HG03097 (cell line): Measurements from ENCODE around the gene FPR1.
"Not testable (repeated sequence)": the region's sequence is repeated elsewhere in the genome, so short reads cannot be mapped to it uniquely, and the experiment has no call there.

Experiments used
- ATAC-seq: cut with Tn5 transposase; IDR thresholded peaks from one replicate; pipeline ENCODE4 v1.9.1; 2021; ENCODE audit not compliant: unreplicated experiment, low FRiP score

The FPR1 gene

GRCh38 chr19:51779703-51780102, 28.0 kb upstream of the FPR1 start:
- no peak for ATAC-seq

- ATAC-seq = no peak
Observed at GRCh38 chr19:51779181-51779580, 27.5 kb upstream of the FPR1 start.

DNA sequence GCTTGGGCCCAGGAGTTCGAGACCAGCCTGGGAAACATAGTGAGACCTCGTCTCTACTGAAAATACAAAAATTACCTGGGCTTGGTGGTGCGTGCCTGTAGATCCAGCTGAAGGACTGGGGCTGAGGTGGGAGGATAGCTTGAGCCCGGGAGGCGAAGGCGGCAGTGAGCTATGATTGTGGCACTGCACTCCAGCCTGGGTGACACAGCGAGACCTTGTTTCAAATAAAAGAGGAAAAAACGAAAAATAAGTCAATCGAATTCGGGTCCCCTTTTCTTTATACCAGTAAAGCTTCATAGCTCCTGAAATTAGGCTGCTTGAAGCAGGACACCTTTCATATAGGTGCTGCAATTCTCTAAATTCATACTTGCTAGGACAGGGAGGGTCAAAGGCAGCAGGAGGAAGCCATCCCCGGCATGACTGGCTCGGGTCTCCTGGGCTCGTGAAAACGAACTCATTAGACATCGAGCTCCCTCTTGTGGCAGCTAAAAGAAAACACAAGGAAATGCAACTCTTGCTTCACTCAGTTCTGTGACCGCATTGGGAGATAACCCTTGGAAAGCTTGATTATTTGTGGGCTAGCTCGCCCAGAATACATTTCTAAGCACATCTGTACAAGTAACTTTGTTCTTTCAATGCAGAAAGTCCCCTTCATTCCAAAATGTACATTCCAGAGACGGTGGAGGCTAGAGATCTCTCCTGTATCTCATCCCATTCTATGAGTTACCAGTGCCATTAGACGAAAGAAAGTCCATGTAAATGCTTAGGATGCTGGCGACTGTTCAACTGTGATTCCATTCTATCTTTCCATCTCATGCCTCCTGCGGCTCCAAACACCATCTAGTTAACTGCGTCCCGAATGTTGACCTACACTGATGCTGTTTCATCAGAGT, 26.1 kb upstream of the FPR1 start:
- ATAC-seq = no peak

- ATAC-seq = not testable (repeated sequence)
Observed at GRCh38 chr19:51776561-51776960, 24.9 kb upstream of the FPR1 start.

GRCh38 chr19:51772977-51773376, 21.3 kb upstream of the FPR1 start:
- ATAC-seq = no peak

GRCh38 chr19:51771376-51772130, 19.9 kb upstream of the FPR1 start:
- no peak for ATAC-seq

DNA sequence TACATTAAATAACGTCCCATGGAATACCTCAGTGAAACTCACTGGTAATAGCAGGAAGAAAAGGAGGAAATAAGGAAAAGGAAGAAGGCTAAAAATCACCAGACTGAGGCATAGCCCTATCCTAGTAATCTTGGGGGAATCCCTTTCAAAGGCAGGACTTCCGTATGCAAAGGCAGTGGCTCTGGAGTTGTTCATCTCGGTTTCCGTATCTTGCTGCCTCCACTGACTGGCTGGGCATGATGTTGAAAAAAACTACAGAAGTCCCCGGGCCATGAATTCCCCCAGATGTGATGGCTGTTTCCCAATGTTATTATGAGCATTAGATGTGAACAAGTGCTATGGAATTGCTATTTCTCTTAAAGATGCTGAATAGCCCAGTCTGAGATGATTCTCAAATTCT, 14.8 kb upstream of the FPR1 start:
- ATAC-seq = no peak

DNA sequence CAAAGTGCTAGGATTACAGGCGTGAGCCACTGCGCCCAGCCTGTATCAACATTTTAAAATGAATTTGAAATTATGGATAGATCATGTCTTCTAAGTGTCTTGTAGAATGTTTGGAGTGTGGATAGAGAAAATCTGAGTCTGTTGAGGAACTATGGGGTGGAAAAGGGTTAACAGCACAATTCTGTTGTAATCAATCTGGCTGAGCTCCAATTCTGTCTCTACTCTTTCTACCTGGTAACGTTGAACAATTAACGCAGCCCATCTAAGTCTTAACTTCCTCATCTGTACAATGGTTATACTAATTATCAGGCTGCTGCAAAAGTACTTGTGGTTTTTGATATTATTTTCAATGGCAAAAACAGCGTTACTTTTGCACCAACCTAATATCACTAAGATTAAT, 13.4 kb upstream of the FPR1 start:
- no peak for ATAC-seq

DNA sequence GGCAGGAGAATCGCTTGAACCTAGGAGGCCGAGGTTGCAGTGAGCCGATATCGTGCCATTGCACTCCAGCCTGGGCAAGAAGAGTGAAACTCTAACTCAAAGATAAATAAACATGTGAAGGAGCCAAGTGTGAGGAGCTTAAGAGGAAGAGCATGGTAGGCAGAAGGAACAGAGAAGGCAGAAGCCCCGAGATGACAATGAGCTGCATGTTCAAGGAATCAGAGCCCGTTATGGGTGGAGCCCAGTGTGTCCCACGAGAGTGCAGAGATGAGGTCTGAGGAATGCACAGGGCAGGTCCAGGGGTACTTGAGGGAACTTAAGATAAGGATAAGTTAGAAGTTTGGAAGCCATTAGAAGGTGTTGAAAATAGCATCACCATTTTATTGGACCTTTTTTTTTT, 10.0 kb upstream of the FPR1 start:
- no peak for ATAC-seq

GRCh38 chr19:51760697-51761356, 9.1 kb upstream of the FPR1 start, which contains the start of gene FPR2:
Gene FPR2, plus strand, starts transcription at chr19:51761180. Its CDS starts 7,479 bp downstream, at chr19:51768659.
- ATAC-seq = no peak

GRCh38 chr19:51755571-51755970, 3.9 kb upstream of the FPR1 start:
- no peak for ATAC-seq

GRCh38 chr19:51754770-51755169, 3.1 kb upstream of the FPR1 start:
- ATAC-seq = no peak

GRCh38 chr19:51754109-51754508, 2.4 kb upstream of the FPR1 start:
- ATAC-seq = no peak

GRCh38 chr19:51750400-51751094, 1.1 kb downstream of the FPR1 start:
- ATAC-seq = no peak

DNA sequence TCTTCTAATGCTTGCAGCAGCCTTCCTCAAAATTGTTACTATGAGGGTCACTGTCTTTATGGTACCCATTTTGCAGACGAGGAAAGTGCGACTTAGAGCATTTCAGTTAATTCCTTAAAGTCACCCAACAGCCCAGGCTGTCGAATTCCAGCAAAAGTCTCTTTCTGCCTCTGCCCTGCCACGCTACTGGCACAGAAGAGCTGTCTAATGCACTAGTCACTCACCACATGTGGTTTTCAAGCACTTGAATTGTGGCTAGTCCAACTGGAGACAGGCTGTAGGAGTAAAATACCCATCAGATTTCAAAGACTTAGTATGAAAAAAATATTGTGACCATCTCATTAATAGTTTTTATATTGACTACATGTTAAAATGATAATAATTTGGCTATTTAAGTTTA, 1.7 kb downstream of the FPR1 start:
- ATAC-seq = no peak

GRCh38 chr19:51746731-51747130, 4.9 kb downstream of the FPR1 start:
- no peak for ATAC-seq

DNA sequence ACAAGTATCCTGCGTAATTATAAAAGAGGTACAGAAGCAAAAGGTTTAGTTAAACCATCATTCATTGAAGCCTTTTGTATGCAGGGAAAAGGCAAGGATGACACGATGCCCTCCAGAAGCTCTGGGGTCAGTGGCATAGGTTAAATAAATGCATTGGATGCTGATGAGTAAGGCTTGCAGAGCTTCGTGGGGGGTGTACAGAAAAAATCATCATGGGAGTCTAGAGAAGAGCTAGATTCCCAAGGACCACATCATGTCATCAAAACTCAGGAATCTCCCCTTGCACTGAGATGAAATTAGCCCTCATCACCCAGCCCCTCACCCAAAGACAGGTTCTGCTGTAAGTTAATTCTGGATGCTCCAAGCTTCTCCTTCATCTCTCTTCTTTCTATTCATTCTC, 8.3 kb downstream of the FPR1 start:
- no peak for ATAC-seq

DNA sequence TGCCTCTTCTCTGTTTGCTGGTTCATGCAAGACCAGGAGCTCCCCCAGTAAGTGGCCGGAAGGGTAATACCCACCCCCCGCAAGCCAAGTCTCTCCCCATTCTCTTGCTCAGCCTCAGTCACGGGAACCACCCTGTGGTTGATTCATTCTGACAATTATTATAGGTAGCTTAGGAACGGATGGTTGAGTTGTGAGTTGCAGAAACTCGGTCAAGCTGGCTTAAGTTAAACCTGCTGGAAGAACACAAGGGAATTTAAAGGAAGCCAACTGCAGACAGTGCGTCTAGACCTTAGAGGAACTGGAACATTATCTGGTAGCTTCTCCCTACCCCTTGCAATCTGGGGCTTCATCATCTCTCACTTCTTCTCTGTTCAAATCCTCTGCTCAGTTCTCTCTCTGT, 8.9 kb downstream of the FPR1 start:
- no peak for ATAC-seq

DNA sequence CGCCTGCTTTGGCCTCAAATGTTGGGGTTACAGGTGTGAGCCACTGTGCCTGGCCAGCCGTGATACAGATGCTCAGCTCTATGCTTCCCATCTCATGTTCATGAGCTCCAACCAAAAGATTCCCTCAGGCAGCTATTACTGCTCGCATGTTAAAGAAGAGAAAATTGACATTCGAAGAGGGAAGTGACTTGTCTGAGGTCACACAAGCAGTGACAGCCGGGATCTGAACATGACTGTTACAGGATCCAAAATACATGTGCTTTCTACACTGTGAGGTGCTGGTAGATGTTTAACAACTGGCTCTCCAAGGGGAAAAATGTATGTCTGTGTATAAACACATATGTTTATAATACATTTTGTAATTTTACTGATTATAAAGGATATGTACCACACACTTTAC, 11.3 kb downstream of the FPR1 start:
- no peak for ATAC-seq

DNA sequence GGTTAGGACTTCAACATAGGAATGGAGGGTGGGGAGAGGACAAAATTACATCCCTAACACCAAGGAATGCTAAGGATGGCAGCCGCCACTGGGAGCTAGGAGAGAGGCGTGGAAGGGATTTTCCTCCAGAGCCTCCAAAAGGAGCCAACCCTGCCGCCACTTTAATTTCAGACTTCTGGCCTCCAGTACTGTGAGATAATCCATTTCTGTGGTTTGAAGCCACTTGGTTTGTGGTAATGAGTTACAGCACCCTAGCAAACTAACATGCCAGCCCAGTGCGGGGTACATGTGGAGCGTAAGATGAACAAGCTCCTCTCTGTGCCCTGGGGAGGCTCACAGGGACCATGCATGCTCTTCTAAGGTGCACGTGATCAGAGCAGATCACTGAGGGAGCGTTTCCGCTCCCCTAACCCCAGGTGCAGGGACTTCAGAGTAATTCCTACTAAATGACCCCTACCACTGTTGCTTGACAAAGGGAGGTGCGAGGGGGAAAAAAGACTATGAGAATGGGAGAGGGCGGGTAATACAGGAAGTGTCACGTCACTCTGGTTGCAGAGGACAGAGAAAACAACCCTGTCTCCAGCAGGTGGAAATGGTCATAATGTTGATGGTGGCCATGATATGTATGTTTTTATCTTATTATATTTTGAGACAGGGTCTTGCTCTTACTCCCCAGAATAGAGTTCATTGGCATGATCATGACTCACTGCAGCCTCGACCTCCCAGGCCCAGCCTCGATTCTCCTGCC, 12.0 kb downstream of the FPR1 start:
- ATAC-seq = no peak
